ENCODE results near the gene SLC12A6.
"Not testable (repeated sequence)": the region's sequence is repeated elsewhere in the genome, so short reads cannot be mapped to it uniquely, and the experiment has no call there.

The SLC12A6 gene

GRCh38 chr15:34337557-34338306 is at the start of gene SLC12A6:
Gene SLC12A6, minus strand, starts transcription at chr15:34337781. Its CDS starts 1,101 bp downstream, at chr15:34336680.
- Histone ChIP-seq H3K36me3 (ENCODE audit: insufficient read depth, low read length) (no peaks in the 10 kb centered on the region), H3K4me2 (ENCODE audit: low read depth, low read length, poor library complexity, severe bottlenecking) (peak within 1 kb of the TSS; percentile 75), H3K79me2 (ENCODE audit: insufficient read depth, low read length) (peaks cover 90% of the 10 kb centered on the region), H3K4me3 (ENCODE audit: low read length, poor library complexity, severe bottlenecking) (peak within 1 kb of the TSS; percentile 84), H3K9me2 (replicated peaks; ENCODE audit: low read depth, low read length) (no peaks in the 10 kb centered on the region), H2AFZ (ENCODE audit: low read length) (peak within 1 kb of the TSS; percentile 72), H4K20me1 (ENCODE audit: insufficient read depth, low read length, poor library complexity, severe bottlenecking) (peaks cover 12% of the 10 kb centered on the region), H3F3A (ENCODE audit: low read depth) (peaks cover 19% of the 10 kb centered on the region), H3K4me1 (ENCODE audit: insufficient read depth, low read length, poor library complexity, severe bottlenecking) (peaks cover 59% of the 10 kb centered on the region), H3K9me3 (ENCODE audit: insufficient read depth, low read depth, low read length) (no peaks in the 10 kb centered on the region), H3K27me3 (ENCODE audit: insufficient read depth, low read length, poor library complexity, severe bottlenecking) (no peaks in the 10 kb centered on the region), H3K9ac (ENCODE audit: low read depth, low read length, poor library complexity, severe bottlenecking) (peak within 1 kb of the TSS; percentile 91)
- TF ChIP-seq CTCF (conservative IDR thresholded peaks at IDR 0.05; ENCODE audit: low read length) (no peak), EZH2phosphoT487 (IDR thresholded peaks at IDR 0.05; ENCODE audit: borderline replicate concordance) (no peak)

GRCh38 chr15:34381829-34382521 is 44.4 kb upstream of the SLC12A6 start:
- H3K9me2 ChIP-seq (replicated peaks; ENCODE audit: low read depth, low read length); H3K79me2 ChIP-seq (ENCODE audit: insufficient read depth, low read length); H3K27me3 ChIP-seq (ENCODE audit: insufficient read depth, low read length, poor library complexity, severe bottlenecking); H3K9me3 ChIP-seq (ENCODE audit: insufficient read depth, low read depth, low read length); H3K9ac ChIP-seq (ENCODE audit: low read depth, low read length, poor library complexity, severe bottlenecking); H3K4me1 ChIP-seq (ENCODE audit: insufficient read depth, low read length, poor library complexity, severe bottlenecking); H3K4me2 ChIP-seq (ENCODE audit: low read depth, low read length, poor library complexity, severe bottlenecking); H3K4me3 ChIP-seq (ENCODE audit: low read length, poor library complexity, severe bottlenecking); H4K20me1 ChIP-seq (ENCODE audit: insufficient read depth, low read length, poor library complexity, severe bottlenecking); H3K36me3 ChIP-seq (ENCODE audit: insufficient read depth, low read length); H3F3A ChIP-seq (ENCODE audit: low read depth); H2AFZ ChIP-seq (ENCODE audit: low read length): not testable (repeated sequence)

GRCh38 chr15:34380491-34380890 is 42.9 kb upstream of the SLC12A6 start:
- not testable (repeated sequence) for H3K9me2 ChIP-seq (replicated peaks; ENCODE audit: low read depth, low read length); H3F3A ChIP-seq (ENCODE audit: low read depth); H2AFZ ChIP-seq (ENCODE audit: low read length); H3K9ac ChIP-seq (ENCODE audit: low read depth, low read length, poor library complexity, severe bottlenecking); H3K4me1 ChIP-seq (ENCODE audit: insufficient read depth, low read length, poor library complexity, severe bottlenecking); H3K4me3 ChIP-seq (ENCODE audit: low read length, poor library complexity, severe bottlenecking); H3K79me2 ChIP-seq (ENCODE audit: insufficient read depth, low read length); H3K27me3 ChIP-seq (ENCODE audit: insufficient read depth, low read length, poor library complexity, severe bottlenecking); H3K4me2 ChIP-seq (ENCODE audit: low read depth, low read length, poor library complexity, severe bottlenecking); H3K9me3 ChIP-seq (ENCODE audit: insufficient read depth, low read depth, low read length); H3K36me3 ChIP-seq (ENCODE audit: insufficient read depth, low read length); H4K20me1 ChIP-seq (ENCODE audit: insufficient read depth, low read length, poor library complexity, severe bottlenecking)

- Histone ChIP-seq H3K36me3 (ENCODE audit: insufficient read depth, low read length) (no peaks in the 10 kb centered on the region), H3K4me1 (ENCODE audit: insufficient read depth, low read length, poor library complexity, severe bottlenecking) (no peaks in the 10 kb centered on the region), H3K9ac (ENCODE audit: low read depth, low read length, poor library complexity, severe bottlenecking) (no peak overlapping the region), H3K9me2 (replicated peaks; ENCODE audit: low read depth, low read length) (no peaks in the 10 kb centered on the region), H3K9me3 (ENCODE audit: insufficient read depth, low read depth, low read length) (no peaks in the 10 kb centered on the region), H2AFZ (ENCODE audit: low read length) (no peak overlapping the region), H3F3A (ENCODE audit: low read depth) (no peaks in the 10 kb centered on the region), H3K79me2 (ENCODE audit: insufficient read depth, low read length) (no peaks in the 10 kb centered on the region), H3K27me3 (ENCODE audit: insufficient read depth, low read length, poor library complexity, severe bottlenecking) (no peaks in the 10 kb centered on the region), H4K20me1 (ENCODE audit: insufficient read depth, low read length, poor library complexity, severe bottlenecking) (no peaks in the 10 kb centered on the region), H3K4me3 (ENCODE audit: low read length, poor library complexity, severe bottlenecking) (no peak overlapping the region), H3K4me2 (ENCODE audit: low read depth, low read length, poor library complexity, severe bottlenecking) (no peak overlapping the region)
- no peak for TF ChIP-seq CTCF (conservative IDR thresholded peaks at IDR 0.05; ENCODE audit: low read length)
- no peak for TF ChIP-seq EZH2phosphoT487 (IDR thresholded peaks at IDR 0.05; ENCODE audit: borderline replicate concordance)
Observed at GRCh38 chr15:34376856-34377255, 39.3 kb upstream of the SLC12A6 start.

- not testable (repeated sequence) for H3K79me2 ChIP-seq (ENCODE audit: insufficient read depth, low read length); H3F3A ChIP-seq (ENCODE audit: low read depth); H3K4me1 ChIP-seq (ENCODE audit: insufficient read depth, low read length, poor library complexity, severe bottlenecking); H4K20me1 ChIP-seq (ENCODE audit: insufficient read depth, low read length, poor library complexity, severe bottlenecking); H3K27me3 ChIP-seq (ENCODE audit: insufficient read depth, low read length, poor library complexity, severe bottlenecking); H3K4me2 ChIP-seq (ENCODE audit: low read depth, low read length, poor library complexity, severe bottlenecking); H3K36me3 ChIP-seq (ENCODE audit: insufficient read depth, low read length); H2AFZ ChIP-seq (ENCODE audit: low read length); H3K9me3 ChIP-seq (ENCODE audit: insufficient read depth, low read depth, low read length); H3K4me3 ChIP-seq (ENCODE audit: low read length, poor library complexity, severe bottlenecking); H3K9me2 ChIP-seq (replicated peaks; ENCODE audit: low read depth, low read length); H3K9ac ChIP-seq (ENCODE audit: low read depth, low read length, poor library complexity, severe bottlenecking)
Observed at GRCh38 chr15:34375541-34375940, 38.0 kb upstream of the SLC12A6 start.
